HG03571 (cell line): ENCODE results near the gene ULBP3.
A peak's percentile ranks its signal among the peaks of the same experiment; 100 is the strongest.

Source experiments
- ATAC-seq: cut with Tn5 transposase; IDR thresholded peaks from one replicate; pipeline ENCODE4 v1.9.1; 2021; ENCODE audit not compliant: unreplicated experiment

The ULBP3 gene

GRCh38 chr6:150068720-150069648, at the start of gene ULBP3:
TSS of gene ULBP3 (minus strand) at chr6:150069121. CDS start at chr6:150069066, 55 bp downstream.
- ATAC-seq: peak; percentile 84

GRCh38 chr6:150118627-150119026, 49.7 kb upstream of the ULBP3 start:
- no peak for ATAC-seq

- ATAC-seq: no peak
Measured at GRCh38 chr6:150118203-150118602, 49.3 kb upstream of the ULBP3 start.

- no peak for ATAC-seq
Measured at GRCh38 chr6:150116200-150116800, 47.4 kb upstream of the ULBP3 start.

GRCh38 chr6:150115769-150116168, 46.8 kb upstream of the ULBP3 start:
- ATAC-seq: no peak

- no peak for ATAC-seq
Measured at GRCh38 chr6:150112233-150112632, 43.3 kb upstream of the ULBP3 start.

- no peak for ATAC-seq
Measured at GRCh38 chr6:150102750-150103270, 33.9 kb upstream of the ULBP3 start.

- no peak for ATAC-seq
Measured at GRCh38 chr6:150100745-150101144, 31.8 kb upstream of the ULBP3 start.

GRCh38 chr6:150099953-150100352, 31.0 kb upstream of the ULBP3 start:
- ATAC-seq: no peak

GRCh38 chr6:150099546-150099945, 30.6 kb upstream of the ULBP3 start:
- no peak for ATAC-seq

- ATAC-seq: no peak
Measured at GRCh38 chr6:150098155-150098554, 29.2 kb upstream of the ULBP3 start.

- no peak for ATAC-seq
Measured at GRCh38 chr6:150093397-150093796, 24.5 kb upstream of the ULBP3 start.

- no peak for ATAC-seq
Measured at GRCh38 chr6:150091476-150091875, 22.6 kb upstream of the ULBP3 start.

- ATAC-seq: no peak
Measured at GRCh38 chr6:150090328-150090727, 21.4 kb upstream of the ULBP3 start.

GRCh38 chr6:150088481-150089154, 19.7 kb upstream of the ULBP3 start:
- ATAC-seq: no peak

GRCh38 chr6:150087336-150087735, 18.4 kb upstream of the ULBP3 start:
- no peak for ATAC-seq

- ATAC-seq: no peak
Measured at GRCh38 chr6:150086026-150086425, 17.1 kb upstream of the ULBP3 start.

GRCh38 chr6:150084426-150084825, 15.5 kb upstream of the ULBP3 start:
- ATAC-seq: no peak

GRCh38 chr6:150083839-150084238, 14.9 kb upstream of the ULBP3 start:
- no peak for ATAC-seq

- ATAC-seq: no peak
Measured at GRCh38 chr6:150081702-150082101, 12.8 kb upstream of the ULBP3 start.

GRCh38 chr6:150079604-150080003, 10.7 kb upstream of the ULBP3 start:
- ATAC-seq: no peak

- ATAC-seq: no peak
Measured at GRCh38 chr6:150078788-150079187, 9.9 kb upstream of the ULBP3 start.
